ENCODE data around the gene SLPI. TPM values are rescaled to one million over a fixed set of nuclear protein-coding genes. Genes with fewer than 3 reads are reported as not detected.
A peak's percentile ranks its signal among the peaks of the same experiment; 100 is the strongest.

The SLPI gene
- total RNA-seq, 3 donors from 2014 or later, result 30.6 to 310 (median 248) TPM

GRCh38 chr20:45238139-45238538 is 16.2 kb downstream of the SLPI start:
- intact Hi-C loops (cut with DNase I; ENCODE audit: low total_unique reads), result no loop called here
- no peak for DNase-seq (ENCODE audit: low spot score in 2 of 2)
- Histone ChIP-seq H3K27me3 (peaks cover 0 to 6% of the 10 kb centered on the region in 2 donors), H3K4me1 (no peaks in the 10 kb centered on the region), H3K27ac (no peak overlapping the region), H3K9me3 (peaks cover 8 to 12% of the 10 kb centered on the region in 2 donors), H3K36me3 (no peaks in the 10 kb centered on the region), H3K4me3 (no peak overlapping the region)
- no peak for TF ChIP-seq POLR2A (IDR thresholded peaks at IDR 0.05)
- TF ChIP-seq POLR2AphosphoS5 (IDR thresholded peaks at IDR 0.05), result no peak
- no peak for TF ChIP-seq CTCF (IDR thresholded peaks at IDR 0.05)

GRCh38 chr20:45235995-45236394 is 18.4 kb downstream of the SLPI start:
- TF ChIP-seq CTCF (IDR thresholded peaks at IDR 0.05) (peak in 1 of 3 donors; percentile 13), POLR2AphosphoS5 (IDR thresholded peaks at IDR 0.05) (no peak), POLR2A (IDR thresholded peaks at IDR 0.05) (no peak)
- Histone ChIP-seq H3K36me3 (no peaks in the 10 kb centered on the region), H3K4me1 (no peaks in the 10 kb centered on the region), H3K9me3 (peaks cover 8 to 12% of the 10 kb centered on the region in 2 donors), H3K27ac (no peak overlapping the region), H3K4me3 (no peak overlapping the region), H3K27me3 (peaks cover 0 to 6% of the 10 kb centered on the region in 2 donors)
- intact Hi-C loops (cut with DNase I; ENCODE audit: low total_unique reads), result no loop called here
- DNase-seq (ENCODE audit: low spot score in 2 of 2), result no peak

- no peak for DNase-seq (ENCODE audit: low spot score in 2 of 2)
- TF ChIP-seq POLR2AphosphoS5 (IDR thresholded peaks at IDR 0.05), result no peak
- no peak for TF ChIP-seq POLR2A (IDR thresholded peaks at IDR 0.05)
- TF ChIP-seq CTCF (IDR thresholded peaks at IDR 0.05), result no peak
- peaks cover 5 to 12% of the 10 kb centered on the region in 2 donors for H3K9me3 ChIP-seq
- intact Hi-C loops (cut with DNase I; ENCODE audit: low total_unique reads), result no loop called here
- no peaks in the 10 kb centered on the region for H3K36me3 ChIP-seq
- H3K27me3 ChIP-seq, result peaks cover 0 to 3% of the 10 kb centered on the region in 2 donors
- H3K4me1 ChIP-seq, result no peaks in the 10 kb centered on the region
- no peak overlapping the region for H3K27ac ChIP-seq
- no peak overlapping the region for H3K4me3 ChIP-seq
These were observed 23.7 kb downstream of the SLPI start for GRCh38 chr20:45230631-45231030.

GRCh38 chr20:45229264-45230056 is 24.9 kb downstream of the SLPI start:
- Histone ChIP-seq H3K36me3 (no peaks in the 10 kb centered on the region), H3K4me1 (no peaks in the 10 kb centered on the region), H3K4me3 (no peak overlapping the region), H3K9me3 (peaks cover 0 to 6% of the 10 kb centered on the region in 2 donors), H3K27me3 (no peaks in the 10 kb centered on the region), H3K27ac (no peak overlapping the region)
- no peak for DNase-seq (ENCODE audit: low spot score in 2 of 2)
- intact Hi-C loops (cut with DNase I; ENCODE audit: low total_unique reads), result no loop called here
- TF ChIP-seq POLR2A (IDR thresholded peaks at IDR 0.05), result no peak
- peak in 1 of 3 donors; percentile 20 for TF ChIP-seq CTCF (IDR thresholded peaks at IDR 0.05)

GRCh38 chr20:45226287-45226686 is 28.1 kb downstream of the SLPI start:
- no peak for TF ChIP-seq POLR2A (IDR thresholded peaks at IDR 0.05)
- no peak for TF ChIP-seq POLR2AphosphoS5 (IDR thresholded peaks at IDR 0.05)
- TF ChIP-seq CTCF (IDR thresholded peaks at IDR 0.05), result no peak
- no peaks in the 10 kb centered on the region for H3K4me1 ChIP-seq
- no peaks in the 10 kb centered on the region for H3K9me3 ChIP-seq
- H3K27ac ChIP-seq, result no peak overlapping the region
- no peak for DNase-seq (ENCODE audit: low spot score in 2 of 2)
- no peaks in the 10 kb centered on the region for H3K36me3 ChIP-seq
- intact Hi-C loops (cut with DNase I; ENCODE audit: low total_unique reads), result no loop called here
- H3K4me3 ChIP-seq, result no peak overlapping the region
- H3K27me3 ChIP-seq, result no peaks in the 10 kb centered on the region
